Activated CD8-positive, alpha-beta memory T cell treated with anti-CD3 and anti-CD28 coated beads, Interleukin-2, amount 50 U/mL, for 1 hour (primary cell): Measurements from ENCODE around the gene PTCD1.
A peak's percentile ranks its signal among the peaks of the same experiment; 100 is the strongest.

Source experiments
- DNase-seq: peaks from one replicate; pipeline ENCODE4 v3.0.0-alpha.2; 2020; ENCODE audit errors: extremely low read depth

PTCD1 gene, protein sequence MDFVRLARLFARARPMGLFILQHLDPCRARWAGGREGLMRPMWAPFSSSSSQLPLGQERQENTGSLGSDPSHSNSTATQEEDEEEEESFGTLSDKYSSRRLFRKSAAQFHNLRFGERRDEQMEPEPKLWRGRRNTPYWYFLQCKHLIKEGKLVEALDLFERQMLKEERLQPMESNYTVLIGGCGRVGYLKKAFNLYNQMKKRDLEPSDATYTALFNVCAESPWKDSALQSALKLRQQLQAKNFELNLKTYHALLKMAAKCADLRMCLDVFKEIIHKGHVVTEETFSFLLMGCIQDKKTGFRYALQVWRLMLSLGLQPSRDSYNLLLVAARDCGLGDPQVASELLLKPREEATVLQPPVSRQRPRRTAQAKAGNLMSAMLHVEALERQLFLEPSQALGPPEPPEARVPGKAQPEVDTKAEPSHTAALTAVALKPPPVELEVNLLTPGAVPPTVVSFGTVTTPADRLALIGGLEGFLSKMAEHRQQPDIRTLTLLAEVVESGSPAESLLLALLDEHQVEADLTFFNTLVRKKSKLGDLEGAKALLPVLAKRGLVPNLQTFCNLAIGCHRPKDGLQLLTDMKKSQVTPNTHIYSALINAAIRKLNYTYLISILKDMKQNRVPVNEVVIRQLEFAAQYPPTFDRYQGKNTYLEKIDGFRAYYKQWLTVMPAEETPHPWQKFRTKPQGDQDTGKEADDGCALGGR

GRCh38 chr7:99438573-99439480 lies at the start of gene PTCD1, which contains the start of gene CPSF4:
Gene PTCD1, minus strand, starts transcription at chr7:99438798. Its CDS starts 3,556 bp downstream, at chr7:99435242.
Gene CPSF4, plus strand, starts transcription at chr7:99438943. Its CDS starts 140 bp downstream, at chr7:99439083.
- peak; percentile 69 for DNase-seq

GRCh38 chr7:99485094-99485493 lies 46.5 kb upstream of the PTCD1 start:
- no peak for DNase-seq

DNA sequence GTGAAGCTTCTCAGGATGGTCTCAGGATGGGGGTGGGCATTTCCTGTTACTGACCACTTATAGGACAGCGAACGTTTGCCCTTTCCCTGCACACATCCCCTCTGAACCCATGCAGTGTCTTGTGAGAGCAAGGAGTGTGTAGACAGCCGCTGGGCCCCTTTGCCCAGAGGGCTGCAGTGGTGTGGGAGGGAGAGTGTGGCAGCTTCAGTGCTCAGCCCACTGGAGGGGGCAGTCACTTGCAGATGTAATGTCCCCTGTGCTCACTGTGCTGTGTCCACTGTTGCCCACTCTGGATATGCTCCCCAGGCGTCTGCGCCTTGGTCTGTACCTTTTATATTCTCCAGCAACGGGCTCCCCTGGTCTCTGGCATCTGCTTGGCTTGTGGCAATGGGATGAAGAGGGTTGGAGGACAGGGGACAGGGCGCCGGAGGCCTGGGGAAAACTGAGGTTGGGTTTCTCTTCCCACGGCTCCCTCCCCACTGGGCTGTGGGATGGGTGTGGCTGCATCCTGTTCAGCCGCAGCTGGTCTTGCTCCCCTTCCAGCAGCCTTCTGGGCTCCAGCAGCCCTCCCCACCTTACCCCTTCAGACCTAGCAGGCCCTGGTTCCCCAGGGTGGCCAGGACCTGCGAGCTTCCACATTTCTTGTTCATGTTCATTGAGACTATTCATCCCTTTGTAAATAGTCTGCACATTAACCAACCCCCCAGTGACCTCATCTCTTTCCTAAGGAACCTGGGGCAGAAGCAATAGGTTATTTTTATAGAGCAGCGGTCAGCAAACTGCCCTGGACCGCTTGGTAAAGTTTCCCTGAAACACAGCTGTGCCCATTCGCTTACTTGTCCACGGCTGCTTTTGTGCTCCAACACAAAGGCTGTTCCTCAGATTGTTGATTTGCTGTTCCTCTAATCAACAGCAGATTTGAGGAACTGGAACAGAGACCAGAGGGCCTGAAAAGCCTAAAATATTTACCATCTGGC lies 40.2 kb upstream of the PTCD1 start:
- no peak for DNase-seq

- no peak for DNase-seq
These were observed 37.5 kb upstream of the PTCD1 start for GRCh38 chr7:99476107-99476506.

- DNase-seq: no peak
These were observed 34.7 kb upstream of the PTCD1 start for GRCh38 chr7:99473315-99473596.

DNA sequence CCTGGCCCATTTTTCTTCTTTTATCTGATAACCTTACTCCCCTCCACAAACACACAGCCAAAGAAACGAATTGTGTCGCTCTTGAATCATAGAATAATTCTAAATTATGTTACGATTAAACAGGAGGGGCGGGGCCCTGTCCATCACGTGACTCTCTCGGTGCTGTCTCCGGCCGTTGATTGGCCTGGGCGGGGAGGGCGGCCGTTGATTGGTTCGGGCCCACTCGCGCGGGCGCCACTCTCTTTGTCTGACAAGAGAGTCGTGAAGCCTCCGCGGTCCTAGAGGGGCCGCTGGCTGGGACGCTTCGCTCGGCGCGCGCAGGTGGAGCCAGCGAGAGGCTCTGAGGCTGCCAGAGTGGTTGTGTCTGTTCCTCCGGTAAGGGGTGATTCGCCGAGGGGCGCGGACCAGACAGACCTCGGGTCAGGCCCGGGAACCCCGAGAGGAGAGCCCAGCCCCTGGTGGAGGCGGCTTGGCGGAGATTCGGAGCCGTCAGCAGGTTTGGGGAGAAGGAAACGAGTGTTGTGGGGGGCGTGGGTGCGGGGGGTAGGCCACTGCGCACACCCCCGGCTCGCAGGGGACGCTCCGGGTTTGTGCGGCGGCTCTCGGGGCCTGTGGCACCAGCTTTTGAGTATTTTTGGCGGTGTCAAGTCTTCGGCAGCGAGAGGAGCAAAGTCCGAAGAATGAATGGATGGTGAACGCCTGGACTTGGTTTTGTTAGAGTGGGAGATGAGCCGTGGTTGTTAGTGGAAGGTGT lies 34.1 kb upstream of the PTCD1 start, which contains the start of gene ZNF789:
TSS of gene ZNF789 (plus strand) at position 330 of the 754 bp plus-strand sequence. CDS start 3,567 bp downstream, outside the sequence.
- DNase-seq: peak; percentile 96

DNA sequence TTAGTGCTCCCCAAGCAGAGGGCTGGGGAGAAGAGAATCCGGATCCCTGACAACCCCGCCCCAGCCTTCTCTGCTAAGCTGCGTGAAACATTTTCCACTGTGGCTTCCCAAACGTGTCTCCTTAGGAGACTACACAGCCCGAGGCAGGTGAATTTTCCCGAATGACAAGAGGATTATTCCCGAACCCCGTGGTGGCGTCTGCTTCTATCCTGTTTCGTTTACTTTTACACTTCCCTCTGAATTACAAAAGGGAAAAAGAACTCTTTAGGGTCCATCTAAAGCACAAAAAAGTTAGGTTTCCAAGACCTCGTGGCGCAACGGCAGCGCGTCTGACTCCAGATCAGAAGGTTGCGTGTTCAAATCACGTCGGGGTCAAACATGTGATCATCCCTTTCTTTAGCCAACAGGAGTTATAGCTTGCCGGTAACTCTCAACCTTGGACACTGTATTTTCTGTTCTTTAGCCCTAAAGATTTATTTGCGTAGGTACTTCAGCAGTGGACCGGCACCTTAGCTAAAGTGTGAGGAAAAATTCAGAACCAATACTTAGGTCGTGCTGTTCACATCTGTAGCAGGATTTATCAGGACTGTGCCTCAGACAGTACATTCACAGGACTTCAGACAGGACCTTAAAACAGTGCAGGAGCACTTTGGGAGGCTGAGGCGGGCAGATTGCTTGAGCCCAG lies 30.9 kb upstream of the PTCD1 start:
- no peak for DNase-seq

- no peak for DNase-seq
These were observed 29.8 kb upstream of the PTCD1 start for GRCh38 chr7:99468336-99468918.

GRCh38 chr7:99465421-99465768 lies 26.8 kb upstream of the PTCD1 start:
- DNase-seq: no peak

GRCh38 chr7:99461221-99461620 lies 22.6 kb upstream of the PTCD1 start:
- no peak for DNase-seq

DNA sequence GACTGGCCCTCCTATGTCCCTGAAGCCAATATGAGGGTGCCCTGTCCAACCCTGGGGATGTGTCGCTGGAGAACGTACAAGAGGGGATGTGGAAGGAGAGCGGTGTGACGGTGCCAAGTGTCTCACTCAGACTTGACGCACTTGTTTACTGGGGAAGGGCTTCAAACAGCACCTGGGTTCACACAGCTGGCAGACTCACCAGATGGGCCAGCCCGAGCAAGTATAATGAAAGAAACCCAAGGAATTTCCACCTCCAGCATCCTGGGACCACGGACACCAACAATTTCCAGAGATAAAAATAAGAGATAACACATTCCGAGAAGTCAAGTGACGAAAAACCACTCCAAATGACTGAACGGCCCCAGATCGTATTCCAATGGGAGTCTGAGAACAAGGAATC lies 22.1 kb upstream of the PTCD1 start:
- DNase-seq: no peak

DNA sequence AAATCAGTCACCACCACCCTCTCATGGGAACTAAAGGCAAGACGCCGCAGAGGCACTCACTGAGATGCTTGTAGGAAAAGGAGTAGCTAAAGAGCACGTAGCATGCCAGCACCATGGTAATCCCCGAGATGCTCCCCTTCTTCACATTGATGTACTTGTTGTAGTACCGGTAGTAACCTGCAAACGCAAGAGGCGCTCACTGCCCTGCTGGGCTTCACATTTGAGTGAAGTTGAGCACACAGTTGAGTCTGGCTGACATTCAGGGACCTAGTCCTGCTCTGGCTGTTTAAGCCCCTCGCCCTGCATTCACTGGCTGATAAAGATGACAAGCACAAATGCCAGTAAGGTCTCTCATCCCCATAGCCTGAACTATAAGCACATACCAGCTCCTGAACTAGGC lies 20.5 kb upstream of the PTCD1 start:
- DNase-seq: no peak

DNA sequence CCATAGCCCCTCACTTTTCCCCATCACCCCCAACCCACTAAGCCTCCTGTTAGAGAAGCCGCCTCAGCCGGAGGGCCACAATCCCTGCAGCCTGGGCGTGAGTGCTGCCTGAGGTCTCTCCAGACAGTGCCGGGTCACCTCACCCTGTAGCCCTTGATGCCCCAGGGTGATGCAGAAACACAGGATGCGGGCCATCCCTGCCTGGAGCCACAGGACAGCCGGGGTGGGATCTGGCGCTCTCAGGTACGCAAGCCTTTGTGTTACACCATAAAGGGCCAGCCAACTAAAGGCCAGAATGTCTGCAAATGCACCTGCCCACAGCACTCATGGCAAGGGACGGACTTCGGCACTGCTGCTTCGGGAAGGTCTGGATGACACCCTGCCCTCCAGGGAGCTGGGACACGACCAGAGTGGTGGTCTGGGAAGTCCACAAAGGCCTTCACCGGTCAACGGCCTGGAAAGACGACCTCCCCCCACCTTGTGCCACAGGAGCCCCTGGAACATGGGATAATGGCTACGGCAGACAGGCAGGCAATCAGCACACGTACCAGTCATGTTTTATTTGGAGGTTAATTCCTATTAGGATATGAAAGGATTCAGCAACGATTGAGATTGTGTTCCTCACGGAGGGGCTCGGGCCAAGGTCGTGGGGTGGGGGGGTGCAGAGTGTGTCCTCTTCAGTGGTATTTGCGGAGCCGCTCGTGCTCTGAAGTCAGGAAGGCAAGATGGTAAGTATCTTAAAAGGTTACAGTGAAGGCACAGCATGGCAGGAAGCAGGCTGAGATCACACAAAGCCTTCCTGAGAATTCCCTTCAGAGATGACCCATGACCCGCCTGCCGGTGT lies 19.3 kb upstream of the PTCD1 start:
- no peak for DNase-seq

- no peak for DNase-seq
These were observed 18.6 kb upstream of the PTCD1 start for GRCh38 chr7:99457050-99457649.

DNA sequence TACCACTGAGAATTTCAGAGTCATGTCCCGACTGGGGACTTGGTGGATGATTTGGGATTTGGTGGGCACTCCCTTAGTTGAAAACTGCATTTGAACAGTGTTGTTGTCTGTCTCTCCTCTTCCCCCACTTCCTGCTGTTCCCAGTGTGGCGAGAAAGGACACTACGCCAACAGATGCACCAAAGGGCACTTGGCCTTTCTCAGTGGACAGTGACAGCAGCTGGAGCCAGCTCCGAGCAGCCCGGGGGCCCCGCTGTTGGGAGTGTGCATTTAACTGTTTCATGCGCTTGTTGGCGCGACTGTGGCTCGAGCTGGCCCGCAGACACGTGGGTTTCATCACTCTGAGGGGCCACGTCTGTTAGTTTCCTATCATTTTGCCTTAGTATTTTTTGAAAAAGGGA lies 17.7 kb upstream of the PTCD1 start:
- DNase-seq: no peak

- DNase-seq: no peak
These were observed 17.3 kb upstream of the PTCD1 start for GRCh38 chr7:99455874-99456273.

DNA sequence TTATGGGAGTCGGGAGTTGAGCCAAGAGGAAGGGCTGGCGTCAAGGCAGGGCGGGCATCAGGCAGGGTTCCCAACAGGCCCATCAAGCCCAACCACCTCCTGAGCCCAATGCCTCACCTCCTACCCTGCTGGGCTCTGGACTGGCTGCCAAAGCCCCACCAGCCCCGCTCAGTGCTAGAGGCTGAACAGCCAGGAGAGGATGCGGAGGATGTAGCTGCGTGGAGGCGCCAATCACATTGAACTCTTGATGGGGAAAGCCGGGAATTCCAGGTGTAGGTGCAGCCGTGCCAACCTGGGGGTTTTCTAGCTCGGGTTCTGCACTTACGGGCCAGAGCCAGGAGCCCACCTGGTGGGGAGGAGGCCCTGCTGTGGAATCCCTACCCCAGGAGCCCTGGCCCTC lies 14.5 kb upstream of the PTCD1 start:
- no peak for DNase-seq

- no peak for DNase-seq
These were observed 13.9 kb upstream of the PTCD1 start for GRCh38 chr7:99452541-99452940.
